DOHH2 (cell line): ENCODE results near the gene PPP4R4.

ENCODE experiments used
- H3F3A ChIP-seq: fragments of 200-600 bp; sonication (generic), shearing (Covaris generic); 2 replicates; pipeline ENCODE4 v1.6.0; 2016; ENCODE audit warnings: antibody characterized with exemption, mild to moderate bottlenecking; ENCODE audit not compliant: control insufficient read depth, insufficient read depth
- H3K27ac ChIP-seq: fragments of 200-600 bp; sonication (generic); 2 replicates; pipeline ENCODE4 v1.5.1; 2014; ENCODE audit warnings: low read depth, mild to moderate bottlenecking, low read length, moderate library complexity
- H3K27me3 ChIP-seq: fragments of 200-600 bp; sonication (generic); 2 replicates; pipeline ENCODE4 v1.6.1; 2014; ENCODE audit warnings: mild to moderate bottlenecking, low read length, mixed read lengths; ENCODE audit not compliant: control insufficient read depth
- H3K36me3 ChIP-seq: fragments of 200-600 bp; sonication (generic); 2 replicates; pipeline ENCODE4 v1.6.1; 2014; ENCODE audit warnings: mild to moderate bottlenecking, low read length, moderate library complexity, mixed read lengths; ENCODE audit not compliant: control insufficient read depth
- H3K4me1 ChIP-seq: fragments of 200-600 bp; sonication (generic); 2 replicates; pipeline ENCODE4 v1.6.1; 2014; ENCODE audit warnings: mild to moderate bottlenecking, low read length, mixed read lengths; ENCODE audit not compliant: control insufficient read depth
- H3K4me2 ChIP-seq: fragments of 200-600 bp; sonication (generic); 2 replicates; pipeline ENCODE4 v1.6.0; 2014; ENCODE audit warnings: mild to moderate bottlenecking, low read length, moderate library complexity
- H3K4me3 ChIP-seq: fragments of 200-600 bp; sonication (generic); 2 replicates; pipeline ENCODE4 v1.5.1; 2014; ENCODE audit warnings: mild to moderate bottlenecking, low read length, mixed read lengths
- H3K79me2 ChIP-seq: fragments of 200-600 bp; sonication (generic); 2 replicates; pipeline ENCODE4 v1.6.1; 2014; ENCODE audit warnings: mild to moderate bottlenecking, low read length, mixed read lengths; ENCODE audit not compliant: control insufficient read depth
- H3K9me2 ChIP-seq: fragments of 200-600 bp; sonication (generic); replicated peaks from 2 replicates; pipeline ENCODE4 v1.6.1; 2014; ENCODE audit warnings: mild to moderate bottlenecking, low read length, mixed read lengths; ENCODE audit not compliant: control insufficient read depth
- H3K9me3 ChIP-seq: fragments of 200-600 bp; sonication (generic); 2 replicates; pipeline ENCODE4 v1.6.1; 2014; ENCODE audit warnings: antibody characterized with exemption, low read length, mixed read lengths; ENCODE audit not compliant: control insufficient read depth, insufficient read depth
- H4K20me1 ChIP-seq: fragments of 200-600 bp; sonication (generic); 2 replicates; pipeline ENCODE4 v1.6.0; 2014; ENCODE audit warnings: low read depth, mild to moderate bottlenecking, antibody characterized with exemption, low read length, moderate library complexity; ENCODE audit not compliant: control insufficient read depth, insufficient read depth
- EZH2phosphoT487 ChIP-seq: fragments of 200-600 bp; sonication (generic); IDR thresholded peaks from 2 replicates; pipeline ENCODE4 v1.6.1; 2017; ENCODE audit warnings: borderline replicate concordance, mild to moderate bottlenecking, antibody characterized with exemption, low read length, moderate library complexity, mixed read lengths
- TF ChIP-seq, protein P1 (sequence below): fragments of 200-600 bp; sonication (generic); IDR thresholded peaks from one replicate; pipeline ENCODE4 v1.5.1; 2014; ENCODE audit warnings: antibody characterized with exemption, mild to moderate bottlenecking, low read depth, low read length; ENCODE audit not compliant: poor library complexity, severe bottlenecking

PPP4R4 gene

DNA sequence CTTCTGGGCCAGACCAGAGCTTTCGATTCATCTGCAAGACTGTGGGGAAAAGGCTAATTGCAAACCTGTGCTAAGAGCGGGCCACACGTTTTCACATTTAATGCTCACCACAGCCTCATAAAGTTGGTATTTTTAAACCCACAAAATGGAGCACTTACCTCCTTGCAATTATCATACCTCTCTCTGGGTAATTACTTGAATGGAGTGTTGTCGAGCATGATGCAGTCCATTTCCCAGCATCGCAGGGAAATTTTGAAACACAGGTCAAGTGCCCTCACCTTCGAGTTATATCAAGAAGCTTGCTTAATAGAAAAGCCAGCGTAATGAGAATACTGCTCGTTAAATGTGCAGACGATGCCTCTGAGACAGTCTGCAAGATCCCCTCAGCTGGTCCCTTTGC, 35.9 kb upstream of the PPP4R4 start:
- H3F3A ChIP-seq: no peaks in the 10 kb centered on the region
- H3K79me2 ChIP-seq: no peaks in the 10 kb centered on the region
- H3K27me3 ChIP-seq: peaks cover 9% of the 10 kb centered on the region; the same call in 1 of the 2 replicates
- no peaks in the 10 kb centered on the region for H3K9me3 ChIP-seq
- H3K9me2 ChIP-seq: no peaks in the 10 kb centered on the region
- H3K4me1 ChIP-seq: no peaks in the 10 kb centered on the region
- H3K36me3 ChIP-seq: no peaks in the 10 kb centered on the region
- H3K4me2 ChIP-seq: no peak overlapping the region
- H3K27ac ChIP-seq: no peak overlapping the region
- TF ChIP-seq, protein P1, sequence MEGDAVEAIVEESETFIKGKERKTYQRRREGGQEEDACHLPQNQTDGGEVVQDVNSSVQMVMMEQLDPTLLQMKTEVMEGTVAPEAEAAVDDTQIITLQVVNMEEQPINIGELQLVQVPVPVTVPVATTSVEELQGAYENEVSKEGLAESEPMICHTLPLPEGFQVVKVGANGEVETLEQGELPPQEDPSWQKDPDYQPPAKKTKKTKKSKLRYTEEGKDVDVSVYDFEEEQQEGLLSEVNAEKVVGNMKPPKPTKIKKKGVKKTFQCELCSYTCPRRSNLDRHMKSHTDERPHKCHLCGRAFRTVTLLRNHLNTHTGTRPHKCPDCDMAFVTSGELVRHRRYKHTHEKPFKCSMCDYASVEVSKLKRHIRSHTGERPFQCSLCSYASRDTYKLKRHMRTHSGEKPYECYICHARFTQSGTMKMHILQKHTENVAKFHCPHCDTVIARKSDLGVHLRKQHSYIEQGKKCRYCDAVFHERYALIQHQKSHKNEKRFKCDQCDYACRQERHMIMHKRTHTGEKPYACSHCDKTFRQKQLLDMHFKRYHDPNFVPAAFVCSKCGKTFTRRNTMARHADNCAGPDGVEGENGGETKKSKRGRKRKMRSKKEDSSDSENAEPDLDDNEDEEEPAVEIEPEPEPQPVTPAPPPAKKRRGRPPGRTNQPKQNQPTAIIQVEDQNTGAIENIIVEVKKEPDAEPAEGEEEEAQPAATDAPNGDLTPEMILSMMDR: no peak
- TF ChIP-seq EZH2phosphoT487: no peak
- H4K20me1 ChIP-seq: no peaks in the 10 kb centered on the region
- H3K4me3 ChIP-seq: no peak overlapping the region

DNA sequence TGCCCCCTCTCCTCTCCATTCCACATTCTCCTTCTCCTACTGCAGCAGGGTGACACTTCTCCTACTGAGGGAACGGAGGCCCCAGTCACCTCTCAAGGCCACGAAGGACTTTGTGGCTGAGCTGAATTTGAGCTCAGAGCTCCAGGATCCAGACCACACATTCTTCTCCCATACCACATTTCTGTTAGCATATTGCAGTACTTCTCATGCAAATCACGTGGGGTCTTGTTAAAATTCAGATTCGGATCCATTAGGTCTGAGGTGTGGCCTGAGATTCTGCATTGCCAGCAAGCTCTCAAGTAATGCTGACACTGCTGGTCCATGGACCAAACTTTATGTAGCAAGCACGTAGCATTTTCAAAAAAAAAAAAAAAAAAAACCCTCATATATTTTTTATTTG, 35.1 kb upstream of the PPP4R4 start:
- TF ChIP-seq EZH2phosphoT487: no peak
- TF ChIP-seq, protein P1: no peak
- Histone ChIP-seq H3K27me3 (peaks cover 7% of the 10 kb centered on the region; the same call in 1 of the 2 replicates), H3K79me2 (no peaks in the 10 kb centered on the region), H3K4me1 (no peaks in the 10 kb centered on the region), H3K9me2 (no peaks in the 10 kb centered on the region), H3F3A (no peaks in the 10 kb centered on the region), H4K20me1 (no peaks in the 10 kb centered on the region), H3K9me3 (no peaks in the 10 kb centered on the region), H3K4me2 (no peak overlapping the region), H3K4me3 (no peak overlapping the region), H3K27ac (no peak overlapping the region), H3K36me3 (no peaks in the 10 kb centered on the region)

DNA sequence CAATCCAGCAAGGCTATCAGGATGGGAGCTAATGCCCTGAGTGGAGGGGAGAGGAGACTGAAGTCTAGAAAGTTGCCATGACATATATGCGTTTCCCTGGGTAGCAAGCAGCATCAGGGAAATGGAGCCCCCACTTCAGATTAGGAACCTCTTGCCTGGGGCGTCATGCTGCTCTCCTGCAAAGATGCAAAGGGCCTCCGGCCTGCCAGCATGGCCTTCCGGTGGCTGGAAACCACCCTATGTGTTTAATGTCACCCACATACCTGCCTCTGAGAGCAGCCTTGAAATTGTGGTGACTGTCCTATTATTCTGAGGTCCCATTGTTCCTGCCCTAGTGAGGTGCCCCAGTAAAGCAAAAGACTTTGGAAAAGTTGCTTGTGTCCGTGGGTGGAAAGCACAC, 34.7 kb upstream of the PPP4R4 start:
- H3K4me2 ChIP-seq: no peak overlapping the region

More for the DNA sequence above, 34.7 kb upstream of the PPP4R4 start:
- H3K4me3 ChIP-seq: no peak overlapping the region
- no peaks in the 10 kb centered on the region for H4K20me1 ChIP-seq
- H3F3A ChIP-seq: no peaks in the 10 kb centered on the region
- no peaks in the 10 kb centered on the region for H3K79me2 ChIP-seq
- H3K27ac ChIP-seq: no peak overlapping the region
- H3K9me2 ChIP-seq: no peaks in the 10 kb centered on the region
- H3K4me1 ChIP-seq: no peaks in the 10 kb centered on the region; the same call in 1 of the 2 replicates
- H3K9me3 ChIP-seq: no peaks in the 10 kb centered on the region
- H3K27me3 ChIP-seq: peaks cover 3% of the 10 kb centered on the region; the same call in 1 of the 2 replicates
- H3K36me3 ChIP-seq: no peaks in the 10 kb centered on the region
- no peak for TF ChIP-seq EZH2phosphoT487
- TF ChIP-seq, protein P1: no peak
